Measurements from ENCODE around the gene BTBD9.

DNA sequence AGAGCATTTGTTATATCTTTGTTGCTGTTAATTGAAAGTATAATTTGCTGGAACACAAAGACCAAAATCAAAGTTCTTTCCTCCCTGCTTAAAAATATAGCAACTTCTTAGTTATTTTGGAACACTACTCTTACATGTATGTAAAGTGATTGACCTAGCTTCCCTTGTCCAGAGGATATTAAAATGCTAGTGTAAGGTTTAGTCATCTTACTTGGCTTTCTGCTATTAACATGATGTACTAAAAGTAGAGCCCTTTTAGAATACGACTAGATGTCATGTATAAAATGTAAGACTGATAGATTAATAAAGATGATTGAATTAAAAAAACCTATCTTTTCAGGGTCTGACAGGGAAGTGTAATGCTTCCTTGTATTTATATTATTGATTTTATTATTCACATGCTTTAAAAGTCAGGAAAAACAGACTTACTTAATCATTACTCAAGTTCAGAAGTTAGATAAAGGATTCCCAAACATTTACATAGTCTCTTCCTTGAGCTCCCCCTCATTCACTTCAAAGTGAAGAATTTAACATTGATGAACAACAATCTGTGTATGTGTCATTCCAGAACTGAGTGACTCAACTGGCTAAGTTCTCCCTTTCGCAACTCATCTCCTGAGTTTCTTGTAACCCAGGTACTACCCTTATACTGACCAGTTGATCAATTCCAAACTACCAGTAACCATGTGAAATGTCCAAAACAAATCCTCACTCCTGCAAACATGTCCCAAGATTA lies 50.9 kb downstream of the BTBD9 start:
- TF ChIP-seq POLR2AphosphoS5 (IDR thresholded peaks at IDR 0.05; ENCODE audit: low read depth, low read length) = no peak
- TF ChIP-seq TAF1 (IDR thresholded peaks at IDR 0.05; ENCODE audit: borderline replicate concordance, low read depth, low read length) = no peak
- no peak for TF ChIP-seq POLR2A (IDR thresholded peaks at IDR 0.05; ENCODE audit: low read depth, low read length)
